ENCODE data around the gene CISD3. TPM values are rescaled to one million over a fixed set of nuclear protein-coding genes. Genes with fewer than 3 reads are reported as not detected.

CISD3 gene
- total and polyA plus RNA-seq, 10 of the 15 experiments (the other 5 are each of a cell fraction or from before 2014, with no cell fraction given) = 2.6 to 38.1 (median 8.1) TPM

DNA sequence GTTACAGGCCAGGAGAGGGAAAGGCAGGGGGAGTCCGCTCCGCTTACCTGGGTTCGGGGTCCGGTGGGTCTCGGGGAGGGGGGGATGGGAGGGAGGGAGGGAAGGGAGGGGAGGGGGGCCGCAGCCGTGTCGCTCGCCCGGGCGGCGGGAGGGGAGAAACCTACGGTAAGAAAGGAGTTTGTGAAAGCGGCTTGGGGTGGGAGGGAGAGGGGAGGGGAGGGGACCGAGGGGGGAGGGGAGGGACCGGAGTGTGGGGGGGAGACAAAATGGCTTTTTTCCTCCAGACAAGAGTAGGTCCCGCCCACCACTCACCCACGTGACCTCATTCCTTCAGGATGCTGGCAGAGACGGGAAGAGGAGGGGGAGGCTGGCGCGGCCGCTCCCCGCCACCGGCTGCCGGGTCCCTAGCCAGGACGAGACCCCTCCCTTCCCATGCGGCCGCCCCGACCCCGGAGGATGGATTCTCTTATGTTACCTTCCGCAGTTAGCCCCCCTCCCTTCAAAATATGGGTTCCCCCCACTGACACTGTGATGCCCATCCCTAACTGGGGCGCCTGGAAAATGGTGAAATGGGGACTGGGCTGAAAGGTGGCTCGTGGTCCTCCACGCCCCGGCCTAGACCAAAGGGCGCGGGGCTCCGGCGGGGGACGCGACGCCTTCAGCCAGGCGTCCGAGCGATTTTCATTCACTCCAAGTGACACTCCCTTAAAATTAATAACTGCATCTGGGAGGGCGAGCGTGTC is 18.2 kb downstream of the CISD3 start, which contains the start of gene PCGF2:
Gene PCGF2, minus strand, starts transcription at position 188 of the 743 bp plus-strand sequence. CDS start 7,934 bp downstream, outside the sequence.
- CTCF ChIA-PET = interaction anchor here (0.7 to 2.3 kb wide), 2 partner anchors 13 to 17 kb away, joined by 5 to 11 read pairs; partner anchors contain the start of gene CISD3
- ATAC-seq (no peak), FAIRE-seq (no peak), DNase-seq (ENCODE audit: low read depth, low spot score) (no peak)
- no peaks in the 10 kb centered on the region; a peak in 1 of 4 replicates for H3K27me3 ChIP-seq (replicated peaks in 1 of 2; ENCODE audit: control insufficient read depth in 2 of 2, insufficient read depth in 2 of 2, low read length in 1 of 2)
- BruUV-seq (replicated peaks) = no TSS peak
- 22% methylated on average over 30 of the region's 47 CpGs for WGBS (ENCODE audit: insufficient coverage, insufficient replicate concordance, low lambda C conversion rate, missing lambda C conversion rate)
- no peaks in the 10 kb centered on the region for H4K20me1 ChIP-seq (ENCODE audit: control insufficient read depth, insufficient read depth)
- peak within 1 kb of the TSS; percentile 96 for H3K4me2 ChIP-seq (ENCODE audit: control insufficient read depth, insufficient read depth)
- POLR2A ChIA-PET = no interaction called here
- peak within 1 kb of the TSS; percentile 77 for H3K9ac ChIP-seq (ENCODE audit: control insufficient read depth, insufficient read depth, low read length)
- no peaks in the 10 kb centered on the region for H3K36me3 ChIP-seq (ENCODE audit: control insufficient read depth in 2 of 2, insufficient read depth in 2 of 2, low read length in 1 of 2)
- peaks cover 35% of the 10 kb centered on the region for H3K4me1 ChIP-seq (ENCODE audit: control insufficient read depth, insufficient read depth, low read length)
- peak within 1 kb of the TSS; percentile 55 for H2AFZ ChIP-seq (ENCODE audit: control insufficient read depth, low read depth, low read length)
- peak within 1 kb of the TSS; percentile 95 for H3K4me3 ChIP-seq
- H3K27ac ChIP-seq (ENCODE audit: control insufficient read depth, insufficient read depth) = peak within 1 kb of the TSS; percentile 76
- intact Hi-C loops (cut with micrococcal nuclease; ENCODE audit: unreplicated experiment) (no loop called here), in situ Hi-C loops (cut with MboI) (no loop called here)
- RAD21 ChIA-PET (ENCODE audit: unreplicated experiment) = no interaction called here
- peaks cover 45% of the 10 kb centered on the region for H3K79me2 ChIP-seq (ENCODE audit: control insufficient read depth, insufficient read depth, low read length)
- SMC1A ChIA-PET (ENCODE audit: uncharacterized antibody, unreplicated experiment) = no interaction called here
- H3K9me3 ChIP-seq (replicated peaks; ENCODE audit: control insufficient read depth, insufficient read depth, low read length) = no peaks in the 10 kb centered on the region
- TF ChIP-seq TAF1 (IDR thresholded peaks at IDR 0.05; ENCODE audit: borderline replicate concordance, low read depth, low read length) = no peak
- TF ChIP-seq EP300 (IDR thresholded peaks at IDR 0.05; ENCODE audit: borderline replicate concordance in 1 of 2, control insufficient read depth in 1 of 2, low read depth in 2 of 2, low read length in 2 of 2) = no peak
- TF ChIP-seq HDGF (IDR thresholded peaks at IDR 0.05) = no peak
- no peak for TF ChIP-seq CHD4 (IDR thresholded peaks at IDR 0.05)
- no peak for TF ChIP-seq SMC3 (IDR thresholded peaks at IDR 0.05; ENCODE audit: borderline replicate concordance, low read length)
- TF ChIP-seq ZNF274 (IDR thresholded peaks at IDR 0.05; ENCODE audit: insufficient read depth, insufficient read length) = no peak
- TF ChIP-seq, protein P1, sequence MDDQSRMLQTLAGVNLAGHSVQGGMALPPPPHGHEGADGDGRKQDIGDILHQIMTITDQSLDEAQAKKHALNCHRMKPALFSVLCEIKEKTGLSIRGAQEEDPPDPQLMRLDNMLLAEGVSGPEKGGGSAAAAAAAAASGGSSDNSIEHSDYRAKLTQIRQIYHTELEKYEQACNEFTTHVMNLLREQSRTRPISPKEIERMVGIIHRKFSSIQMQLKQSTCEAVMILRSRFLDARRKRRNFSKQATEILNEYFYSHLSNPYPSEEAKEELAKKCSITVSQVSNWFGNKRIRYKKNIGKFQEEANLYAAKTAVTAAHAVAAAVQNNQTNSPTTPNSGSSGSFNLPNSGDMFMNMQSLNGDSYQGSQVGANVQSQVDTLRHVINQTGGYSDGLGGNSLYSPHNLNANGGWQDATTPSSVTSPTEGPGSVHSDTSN (IDR thresholded peaks at IDR 0.05; ENCODE audit: insufficient replicate concordance, low read depth, low read length) = no peak
- TF ChIP-seq HDAC2 (IDR thresholded peaks at IDR 0.05) = no peak
- TF ChIP-seq MYB (IDR thresholded peaks at IDR 0.05; ENCODE audit: borderline replicate concordance, low read depth, low read length) = no peak
- TF ChIP-seq, protein P2, sequence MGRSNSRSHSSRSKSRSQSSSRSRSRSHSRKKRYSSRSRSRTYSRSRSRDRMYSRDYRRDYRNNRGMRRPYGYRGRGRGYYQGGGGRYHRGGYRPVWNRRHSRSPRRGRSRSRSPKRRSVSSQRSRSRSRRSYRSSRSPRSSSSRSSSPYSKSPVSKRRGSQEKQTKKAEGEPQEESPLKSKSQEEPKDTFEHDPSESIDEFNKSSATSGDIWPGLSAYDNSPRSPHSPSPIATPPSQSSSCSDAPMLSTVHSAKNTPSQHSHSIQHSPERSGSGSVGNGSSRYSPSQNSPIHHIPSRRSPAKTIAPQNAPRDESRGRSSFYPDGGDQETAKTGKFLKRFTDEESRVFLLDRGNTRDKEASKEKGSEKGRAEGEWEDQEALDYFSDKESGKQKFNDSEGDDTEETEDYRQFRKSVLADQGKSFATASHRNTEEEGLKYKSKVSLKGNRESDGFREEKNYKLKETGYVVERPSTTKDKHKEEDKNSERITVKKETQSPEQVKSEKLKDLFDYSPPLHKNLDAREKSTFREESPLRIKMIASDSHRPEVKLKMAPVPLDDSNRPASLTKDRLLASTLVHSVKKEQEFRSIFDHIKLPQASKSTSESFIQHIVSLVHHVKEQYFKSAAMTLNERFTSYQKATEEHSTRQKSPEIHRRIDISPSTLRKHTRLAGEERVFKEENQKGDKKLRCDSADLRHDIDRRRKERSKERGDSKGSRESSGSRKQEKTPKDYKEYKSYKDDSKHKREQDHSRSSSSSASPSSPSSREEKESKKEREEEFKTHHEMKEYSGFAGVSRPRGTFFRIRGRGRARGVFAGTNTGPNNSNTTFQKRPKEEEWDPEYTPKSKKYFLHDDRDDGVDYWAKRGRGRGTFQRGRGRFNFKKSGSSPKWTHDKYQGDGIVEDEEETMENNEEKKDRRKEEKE (IDR thresholded peaks at IDR 0.05) = no peak
- TF ChIP-seq HCFC1 (IDR thresholded peaks at IDR 0.05; ENCODE audit: low read length) = no peak
- TF ChIP-seq ETV6 (conservative IDR thresholded peaks at IDR 0.05 in 1 of 2, IDR thresholded peaks at IDR 0.05 in 1 of 2; ENCODE audit: borderline replicate concordance in 1 of 2, low read depth in 1 of 2) = no peak
- no peak; the same call in 1 of the 2 replicates for TF ChIP-seq YY1 (IDR thresholded peaks at IDR 0.05; ENCODE audit: low read depth, low read length)
- no peak for TF ChIP-seq PAX5 (IDR thresholded peaks at IDR 0.05; ENCODE audit: borderline replicate concordance, low read depth, low read length)
- peak; percentile 16; the same call in 1 of the 2 replicates for TF ChIP-seq NBN (IDR thresholded peaks at IDR 0.05)
- TF ChIP-seq RBBP5 (conservative IDR thresholded peaks at IDR 0.05) = no peak
- TF ChIP-seq NR2F1 (conservative IDR thresholded peaks at IDR 0.05) = no peak
- TF ChIP-seq, protein P3, sequence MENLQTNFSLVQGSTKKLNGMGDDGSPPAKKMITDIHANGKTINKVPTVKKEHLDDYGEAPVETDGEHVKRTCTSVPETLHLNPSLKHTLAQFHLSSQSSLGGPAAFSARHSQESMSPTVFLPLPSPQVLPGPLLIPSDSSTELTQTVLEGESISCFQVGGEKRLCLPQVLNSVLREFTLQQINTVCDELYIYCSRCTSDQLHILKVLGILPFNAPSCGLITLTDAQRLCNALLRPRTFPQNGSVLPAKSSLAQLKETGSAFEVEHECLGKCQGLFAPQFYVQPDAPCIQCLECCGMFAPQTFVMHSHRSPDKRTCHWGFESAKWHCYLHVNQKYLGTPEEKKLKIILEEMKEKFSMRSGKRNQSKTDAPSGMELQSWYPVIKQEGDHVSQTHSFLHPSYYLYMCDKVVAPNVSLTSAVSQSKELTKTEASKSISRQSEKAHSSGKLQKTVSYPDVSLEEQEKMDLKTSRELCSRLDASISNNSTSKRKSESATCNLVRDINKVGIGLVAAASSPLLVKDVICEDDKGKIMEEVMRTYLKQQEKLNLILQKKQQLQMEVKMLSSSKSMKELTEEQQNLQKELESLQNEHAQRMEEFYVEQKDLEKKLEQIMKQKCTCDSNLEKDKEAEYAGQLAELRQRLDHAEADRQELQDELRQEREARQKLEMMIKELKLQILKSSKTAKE (IDR thresholded peaks at IDR 0.05; ENCODE audit: low read depth, poor library complexity, severe bottlenecking) = no peak
- peak; percentile 71 for TF ChIP-seq IKZF1 (conservative IDR thresholded peaks at IDR 0.05)

Data from GM12878 (cell line).